ENCODE data around the gene COBLL1.
"Not testable (repeated sequence)": the region's sequence is repeated elsewhere in the genome, so short reads cannot be mapped to it uniquely, and the experiment has no call there.

The COBLL1 gene

GRCh38 chr2:164786787-164787186, 54.8 kb downstream of the COBLL1 start:
- no peak for DNase-seq (ENCODE audit: low read depth in 3 of 3, low spot score in 1 of 3)

GRCh38 chr2:164785457-164785856, 56.2 kb downstream of the COBLL1 start:
- no peak for DNase-seq (ENCODE audit: low read depth in 3 of 3, low spot score in 1 of 3)

- DNase-seq (ENCODE audit: low read depth in 3 of 3, low spot score in 1 of 3): no peak
Observed at GRCh38 chr2:164784376-164784775, 57.2 kb downstream of the COBLL1 start.

GRCh38 chr2:164782323-164782722, 59.3 kb downstream of the COBLL1 start:
- no peak for DNase-seq (ENCODE audit: low read depth in 3 of 3, low spot score in 1 of 3)

GRCh38 chr2:164781394-164781793, 60.2 kb downstream of the COBLL1 start:
- DNase-seq (ENCODE audit: low read depth in 3 of 3, low spot score in 1 of 3): no peak

- DNase-seq (ENCODE audit: low read depth in 3 of 3, low spot score in 1 of 3): no peak
Observed at GRCh38 chr2:164780611-164781178, 60.9 kb downstream of the COBLL1 start.

- DNase-seq (ENCODE audit: low read depth in 3 of 3, low spot score in 1 of 3): no peak
Observed at GRCh38 chr2:164779383-164780057, 62.1 kb downstream of the COBLL1 start.

GRCh38 chr2:164778723-164779122, 62.9 kb downstream of the COBLL1 start:
- no peak for DNase-seq (ENCODE audit: low read depth in 3 of 3, low spot score in 1 of 3)

- DNase-seq (ENCODE audit: low read depth in 3 of 3, low spot score in 1 of 3): no peak
Observed at GRCh38 chr2:164777847-164778461, 63.7 kb downstream of the COBLL1 start.

- DNase-seq (ENCODE audit: low read depth in 3 of 3, low spot score in 1 of 3): no peak
Observed at GRCh38 chr2:164773635-164774034, 68.0 kb downstream of the COBLL1 start.

- no peak for DNase-seq (ENCODE audit: low read depth in 3 of 3, low spot score in 1 of 3)
Observed at GRCh38 chr2:164773091-164773490, 68.5 kb downstream of the COBLL1 start.

GRCh38 chr2:164771897-164772296, 69.7 kb downstream of the COBLL1 start:
- no peak for DNase-seq (ENCODE audit: low read depth in 3 of 3, low spot score in 1 of 3)

GRCh38 chr2:164770421-164770916, 71.2 kb downstream of the COBLL1 start:
- DNase-seq (ENCODE audit: low read depth in 3 of 3, low spot score in 1 of 3): no peak

GRCh38 chr2:164766954-164767320, 74.7 kb downstream of the COBLL1 start:
- no peak for DNase-seq (ENCODE audit: low read depth in 3 of 3, low spot score in 1 of 3)

GRCh38 chr2:164766216-164766953, 75.2 kb downstream of the COBLL1 start:
- DNase-seq (ENCODE audit: low read depth in 3 of 3, low spot score in 1 of 3): no peak

- DNase-seq (ENCODE audit: low read depth in 3 of 3, low spot score in 1 of 3): no peak
Observed at GRCh38 chr2:164764996-164765395, 76.6 kb downstream of the COBLL1 start.

- DNase-seq (ENCODE audit: low read depth in 3 of 3, low spot score in 1 of 3): no peak
Observed at GRCh38 chr2:164764474-164764873, 77.1 kb downstream of the COBLL1 start.

GRCh38 chr2:164763431-164763830, 78.2 kb downstream of the COBLL1 start:
- no peak for DNase-seq (ENCODE audit: low read depth in 3 of 3, low spot score in 1 of 3)

- no peak for DNase-seq (ENCODE audit: low read depth in 3 of 3, low spot score in 1 of 3)
Observed at GRCh38 chr2:164761737-164762460, 79.7 kb downstream of the COBLL1 start.

- not testable (repeated sequence) for DNase-seq (ENCODE audit: low read depth in 3 of 3, low spot score in 1 of 3)
Observed at GRCh38 chr2:164761201-164761600, 80.4 kb downstream of the COBLL1 start.

GRCh38 chr2:164760179-164760578, 81.4 kb downstream of the COBLL1 start:
- no peak for DNase-seq (ENCODE audit: low read depth in 3 of 3, low spot score in 1 of 3)

Data from stimulated activated CD4-positive, alpha-beta T cell treated with anti-CD3 and anti-CD28 coated beads, TNF-alpha, amount 100 ng/mL, for 1 hour (primary cell).